ENCODE data around the gene RGS17.

The RGS17 gene

DNA sequence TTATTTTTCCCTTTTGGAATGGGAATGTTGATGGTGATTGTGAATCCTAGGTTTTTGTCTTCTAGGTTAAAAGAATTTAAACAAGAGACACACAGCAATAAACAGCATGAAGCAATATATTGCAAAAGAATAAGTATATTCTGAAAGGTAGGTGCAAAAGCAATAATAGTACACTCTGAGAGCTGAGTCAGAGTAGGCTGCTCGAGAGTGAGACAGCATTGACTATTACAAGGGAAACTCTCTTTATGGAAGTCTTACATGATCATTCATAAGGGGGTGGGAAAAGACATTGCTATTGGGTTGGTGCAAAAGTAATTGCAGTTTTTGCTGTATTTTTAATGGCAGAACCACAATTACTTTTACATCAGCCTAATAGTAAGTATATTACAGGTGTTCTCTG, 173.3 kb downstream of the RGS17 start:
- DNase-seq (ENCODE audit: extremely low read depth, low read depth), result no peak
- H3K4me3 ChIP-seq (replicated peaks; ENCODE audit: low read depth, low read length), result no peak overlapping the region
- TF ChIP-seq, protein P1, sequence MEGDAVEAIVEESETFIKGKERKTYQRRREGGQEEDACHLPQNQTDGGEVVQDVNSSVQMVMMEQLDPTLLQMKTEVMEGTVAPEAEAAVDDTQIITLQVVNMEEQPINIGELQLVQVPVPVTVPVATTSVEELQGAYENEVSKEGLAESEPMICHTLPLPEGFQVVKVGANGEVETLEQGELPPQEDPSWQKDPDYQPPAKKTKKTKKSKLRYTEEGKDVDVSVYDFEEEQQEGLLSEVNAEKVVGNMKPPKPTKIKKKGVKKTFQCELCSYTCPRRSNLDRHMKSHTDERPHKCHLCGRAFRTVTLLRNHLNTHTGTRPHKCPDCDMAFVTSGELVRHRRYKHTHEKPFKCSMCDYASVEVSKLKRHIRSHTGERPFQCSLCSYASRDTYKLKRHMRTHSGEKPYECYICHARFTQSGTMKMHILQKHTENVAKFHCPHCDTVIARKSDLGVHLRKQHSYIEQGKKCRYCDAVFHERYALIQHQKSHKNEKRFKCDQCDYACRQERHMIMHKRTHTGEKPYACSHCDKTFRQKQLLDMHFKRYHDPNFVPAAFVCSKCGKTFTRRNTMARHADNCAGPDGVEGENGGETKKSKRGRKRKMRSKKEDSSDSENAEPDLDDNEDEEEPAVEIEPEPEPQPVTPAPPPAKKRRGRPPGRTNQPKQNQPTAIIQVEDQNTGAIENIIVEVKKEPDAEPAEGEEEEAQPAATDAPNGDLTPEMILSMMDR (IDR thresholded peaks at IDR 0.05; ENCODE audit: low read depth, low read length, missing control alignments), result no peak

Measured in HFF-Myc (cell line).